ENCODE results near the gene SAMM50. TPM values are rescaled to one million over a fixed set of nuclear protein-coding genes. Genes with fewer than 3 reads are reported as not detected.

SAMM50 gene
- 22.1 TPM for total RNA-seq (2013)
- polyA plus RNA-seq (10 to 100 TPM; 17.0 to 70.0 (median 62.5) TPM), polyA minus RNA-seq (6.5 and 8.4 TPM in 2 replicates), total RNA-seq (2.0 to 14.4 (median 9.2) reads per million in 11 experiments)

- Histone ChIP-seq H3K9me3 (replicated peaks in 1 of 2; ENCODE audit: control insufficient read depth in 1 of 2, insufficient read depth in 1 of 2, low read length in 2 of 2) (no peaks in the 10 kb centered on the region), H4K20me1 (ENCODE audit: insufficient read depth, low read length) (peaks cover 20% of the 10 kb centered on the region), H3K4me3 (replicated peaks in 1 of 3; ENCODE audit: low read depth in 2 of 3, low read length in 3 of 3) (peak within 1 kb of the TSS; percentile 73 to 94 (median 74)), H3K27me3 (ENCODE audit: control insufficient read depth in 2 of 2, insufficient read depth in 2 of 2, low read length in 2 of 2) (no peaks in the 10 kb centered on the region), H3K27ac (ENCODE audit: low read depth in 1 of 2, low read length in 2 of 2) (peak within 1 kb of the TSS; percentile 64 to 90), H3K4me1 (ENCODE audit: control insufficient read depth in 1 of 2, insufficient read depth in 2 of 2, low read length in 2 of 2) (peaks cover 21 to 30% of the 10 kb centered on the region in 2 donors), H3K4me2 (replicated peaks; ENCODE audit: extremely low read depth, low read length, poor library complexity, severe bottlenecking) (peak within 1 kb of the TSS; percentile 98), H3K9ac (ENCODE audit: insufficient read depth, low read length, poor library complexity, severe bottlenecking) (peak within 1 kb of the TSS; percentile 82), H2AFZ (ENCODE audit: insufficient read depth, low read depth, low read length, poor library complexity, severe bottlenecking) (peak within 1 kb of the TSS; percentile 97), H3K79me2 (ENCODE audit: insufficient read depth, low read length) (peaks cover 45% of the 10 kb centered on the region), H3K36me3 (replicated peaks in 1 of 2; ENCODE audit: control insufficient read depth in 1 of 2, insufficient read depth in 2 of 2, low read length in 2 of 2) (peaks cover 0 to 9% of the 10 kb centered on the region in 2 donors)
- intact Hi-C loops (cut with micrococcal nuclease): no loop called here
- Mint-ChIP-seq H3K27me3 (ENCODE audit: low read depth in 3 of 3) (peaks cover 2 to 10% (median 6%) of the 10 kb centered on the region in 3 donors), H3K4me3 (peak within 1 kb of the TSS; percentile 88 to 97), H3K36me3 (peaks cover 7% of the 10 kb centered on the region in 2 donors), H3K9me3 (no peaks in the 10 kb centered on the region), H3K27ac (peak within 1 kb of the TSS; percentile 87 to 94 (median 91)), H3K4me1 (peaks cover 29% of the 10 kb centered on the region)
- peak; percentile 81 to 86 (median 83) for DNase-seq
- WGBS (ENCODE audit: insufficient coverage): under 1% methylated on average over 74 of the region's 74 CpGs
- TF ChIP-seq CTCF (IDR thresholded peaks at IDR 0.05): no peak
These were observed at the start of gene SAMM50 for GRCh38 chr22:43955040-43955882. SAMM50 (plus strand) TSS chr22:43955442; CDS start chr22:43955578, 136 bp downstream.

GRCh38 chr22:43905681-43906080, 49.6 kb upstream of the SAMM50 start:
- Histone ChIP-seq H4K20me1 (ENCODE audit: insufficient read depth, low read length) (no peaks in the 10 kb centered on the region), H3K9me3 (replicated peaks in 1 of 2; ENCODE audit: control insufficient read depth in 1 of 2, insufficient read depth in 1 of 2, low read length in 2 of 2) (no peaks in the 10 kb centered on the region), H3K4me1 (ENCODE audit: control insufficient read depth in 1 of 2, insufficient read depth in 2 of 2, low read length in 2 of 2) (no peaks in the 10 kb centered on the region), H3K36me3 (replicated peaks in 1 of 2; ENCODE audit: control insufficient read depth in 1 of 2, insufficient read depth in 2 of 2, low read length in 2 of 2) (no peaks in the 10 kb centered on the region), H3K27me3 (ENCODE audit: control insufficient read depth in 2 of 2, insufficient read depth in 2 of 2, low read length in 2 of 2) (peaks cover 0 to 3% of the 10 kb centered on the region in 2 donors), H3K9ac (ENCODE audit: insufficient read depth, low read length, poor library complexity, severe bottlenecking) (no peak overlapping the region), H3K79me2 (ENCODE audit: insufficient read depth, low read length) (no peaks in the 10 kb centered on the region), H2AFZ (ENCODE audit: insufficient read depth, low read depth, low read length, poor library complexity, severe bottlenecking) (no peak overlapping the region), H3K27ac (ENCODE audit: low read depth in 1 of 2, low read length in 2 of 2) (no peak overlapping the region), H3K4me2 (replicated peaks; ENCODE audit: extremely low read depth, low read length, poor library complexity, severe bottlenecking) (no peak overlapping the region), H3K4me3 (replicated peaks in 1 of 3; ENCODE audit: low read depth in 2 of 3, low read length in 3 of 3) (no peak overlapping the region)
- 90% methylated on average over 2 of the region's 7 CpGs for WGBS (ENCODE audit: insufficient coverage)
- Mint-ChIP-seq H3K4me3 (no peak overlapping the region), H3K9me3 (no peaks in the 10 kb centered on the region), H3K36me3 (no peaks in the 10 kb centered on the region), H3K4me1 (no peaks in the 10 kb centered on the region), H3K27ac (no peak overlapping the region), H3K27me3 (ENCODE audit: low read depth in 3 of 3) (peaks cover 4 to 19% (median 10%) of the 10 kb centered on the region in 3 donors)
- no peak for TF ChIP-seq CTCF (IDR thresholded peaks at IDR 0.05)
- DNase-seq: no peak
- intact Hi-C loops (cut with micrococcal nuclease): no loop called here
